Measurements from ENCODE around the gene CD7.

The CD7 gene

GRCh38 chr17:82314012-82314726 lies 3.2 kb downstream of the CD7 start:
- no peak for DNase-seq

DNA sequence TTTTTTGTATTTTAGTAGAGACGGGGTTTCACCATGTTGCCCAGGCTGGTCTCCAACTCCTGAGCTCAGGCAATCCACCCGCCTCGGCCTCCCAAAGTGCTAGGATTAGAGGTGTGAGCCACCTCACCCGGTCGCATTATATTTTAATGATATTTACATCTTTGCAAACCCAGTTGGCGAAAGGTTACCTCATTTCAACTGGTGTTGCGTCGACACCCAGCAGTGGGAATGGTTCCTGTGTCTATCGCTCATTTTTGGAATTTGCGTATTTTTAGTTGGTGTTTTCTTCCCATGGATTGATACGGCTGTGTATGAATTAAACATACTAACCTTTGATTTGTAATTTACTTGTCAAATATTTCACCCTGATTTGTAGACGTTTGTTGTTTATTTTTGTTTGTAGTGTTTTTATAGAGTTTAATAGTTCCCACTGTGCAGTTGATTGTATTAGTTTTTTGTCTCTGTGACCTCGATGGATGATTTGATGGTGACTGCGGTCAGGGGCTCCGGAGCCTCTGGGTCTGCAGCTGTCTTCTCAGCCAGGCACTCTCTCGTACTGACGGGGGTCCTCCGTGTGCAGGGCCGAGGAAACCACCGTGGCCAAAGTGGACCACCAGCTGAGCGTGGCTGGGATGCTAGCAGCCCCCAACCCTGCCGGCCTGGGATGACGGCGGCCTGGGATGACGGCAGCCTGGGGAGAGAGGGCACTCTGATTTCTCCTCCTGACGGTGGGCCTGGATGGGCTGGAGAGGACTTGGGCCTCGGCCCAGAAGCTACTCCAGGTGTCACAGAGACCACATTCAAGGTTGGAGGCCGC lies 4.0 kb downstream of the CD7 start:
- DNase-seq: no peak

- DNase-seq: no peak
These were observed 5.4 kb downstream of the CD7 start for GRCh38 chr17:82311971-82312370.

DNA sequence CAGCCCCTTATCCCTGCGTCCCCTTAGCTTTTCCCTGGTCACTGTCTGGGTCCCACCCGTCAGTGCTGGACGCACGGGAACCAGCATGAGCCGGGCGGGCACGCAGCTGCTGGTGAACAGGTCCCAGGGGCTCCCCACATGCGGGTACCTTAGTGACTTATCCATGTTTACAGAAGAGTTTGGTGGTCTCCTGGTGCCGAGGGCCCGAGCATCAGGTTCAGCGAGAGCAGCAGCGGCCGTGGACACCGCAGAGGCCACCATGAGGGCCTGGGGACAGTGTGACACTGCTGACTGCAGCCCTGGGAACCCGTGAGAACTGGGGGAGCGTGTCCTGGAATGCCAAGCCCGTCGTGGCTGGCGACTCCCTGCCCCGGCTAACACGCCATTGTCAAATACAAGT lies 6.5 kb downstream of the CD7 start:
- no peak for DNase-seq

GRCh38 chr17:82309656-82310570 lies 7.5 kb downstream of the CD7 start:
- DNase-seq: no peak

DNA sequence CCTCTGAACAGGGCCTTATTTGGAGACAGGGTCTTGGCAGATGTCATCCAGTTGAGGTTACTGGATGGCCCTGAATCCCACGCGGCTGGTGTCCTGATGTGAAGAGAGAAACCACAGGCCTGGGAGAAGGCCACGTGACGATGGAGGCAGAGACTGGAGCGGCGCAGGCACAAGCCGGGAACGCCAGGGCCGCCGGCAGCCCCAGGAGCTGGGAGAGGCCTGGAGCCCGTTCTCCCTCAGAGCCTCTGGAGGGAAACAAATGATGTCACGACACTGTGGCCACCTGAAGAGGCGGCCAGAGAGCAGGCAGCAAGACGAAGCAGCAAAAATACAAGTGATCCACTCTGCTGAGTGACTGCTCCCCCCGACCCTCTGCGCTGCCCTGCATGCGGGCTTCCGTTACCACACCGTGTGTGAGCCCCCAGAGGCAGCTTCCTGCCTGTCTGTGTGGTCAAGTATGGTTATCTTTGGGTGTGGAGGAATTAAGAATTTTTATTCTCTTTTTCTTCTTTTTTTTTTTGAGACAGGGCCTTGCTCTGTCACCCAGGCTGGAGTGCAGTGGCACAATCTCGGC lies 11.6 kb downstream of the CD7 start:
- DNase-seq: no peak

GRCh38 chr17:82304826-82305726 lies 12.3 kb downstream of the CD7 start:
- DNase-seq: no peak

- no peak for DNase-seq
These were observed 13.2 kb downstream of the CD7 start for GRCh38 chr17:82303944-82304808.

- no peak for DNase-seq
These were observed 14.1 kb downstream of the CD7 start for GRCh38 chr17:82302991-82303943.

DNA sequence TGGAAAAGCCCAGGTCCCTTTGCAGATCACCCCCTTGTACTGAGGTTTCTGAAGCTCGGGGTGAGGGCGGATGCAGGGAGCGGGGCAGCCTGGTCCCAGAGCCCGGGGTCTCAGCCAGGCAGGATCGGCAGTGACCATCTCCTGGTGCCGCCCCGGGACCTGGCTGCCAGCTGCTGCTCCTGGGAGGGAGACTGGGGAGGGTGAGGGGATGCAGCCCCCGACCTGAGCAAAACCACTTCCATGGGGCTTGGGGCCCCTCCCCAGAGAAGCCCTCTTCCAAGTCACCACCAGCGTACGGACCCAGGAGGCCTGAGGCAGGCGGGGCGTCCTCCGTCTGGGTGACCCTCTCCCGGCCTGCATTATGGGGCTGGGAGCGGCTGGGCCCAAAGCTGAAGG lies 14.8 kb downstream of the CD7 start:
- DNase-seq: no peak

- DNase-seq: no peak
These were observed 15.4 kb downstream of the CD7 start for GRCh38 chr17:82301916-82302567.

DNA sequence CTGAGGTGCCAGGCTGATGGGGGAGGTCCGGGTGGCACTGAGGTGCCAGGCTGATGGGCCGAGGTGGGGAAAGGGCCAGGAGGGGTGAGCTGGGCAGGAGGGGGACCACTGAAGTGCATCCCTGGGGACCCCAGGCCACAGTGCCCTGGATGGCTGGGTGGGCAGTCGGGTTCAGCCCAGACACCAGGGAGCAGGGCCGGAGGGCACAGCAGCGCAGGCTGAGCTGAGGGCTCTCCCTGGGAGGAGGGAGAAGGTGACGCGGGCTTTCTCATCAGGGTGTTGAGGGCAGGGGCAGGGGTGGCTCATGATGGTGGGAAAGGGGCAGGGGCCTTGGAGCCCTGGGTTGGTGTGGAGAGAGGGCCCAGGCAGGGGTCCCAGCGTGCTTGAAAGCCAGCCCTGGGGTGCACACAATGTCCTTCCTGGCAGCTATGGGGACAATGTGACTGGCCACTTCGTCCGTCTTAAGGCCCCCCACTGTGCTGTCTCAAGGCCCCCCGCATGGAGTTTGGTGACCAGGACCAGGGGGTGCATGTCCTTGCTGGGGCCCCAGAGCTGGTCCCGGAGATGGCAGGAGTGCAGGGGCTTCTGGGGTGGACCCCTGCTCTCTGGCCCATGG lies 16.0 kb downstream of the CD7 start:
- DNase-seq: no peak

- DNase-seq: peak; percentile 42
These were observed 16.6 kb downstream of the CD7 start for GRCh38 chr17:82300707-82301270.

GRCh38 chr17:82300228-82300627 lies 17.2 kb downstream of the CD7 start:
- DNase-seq: no peak

DNA sequence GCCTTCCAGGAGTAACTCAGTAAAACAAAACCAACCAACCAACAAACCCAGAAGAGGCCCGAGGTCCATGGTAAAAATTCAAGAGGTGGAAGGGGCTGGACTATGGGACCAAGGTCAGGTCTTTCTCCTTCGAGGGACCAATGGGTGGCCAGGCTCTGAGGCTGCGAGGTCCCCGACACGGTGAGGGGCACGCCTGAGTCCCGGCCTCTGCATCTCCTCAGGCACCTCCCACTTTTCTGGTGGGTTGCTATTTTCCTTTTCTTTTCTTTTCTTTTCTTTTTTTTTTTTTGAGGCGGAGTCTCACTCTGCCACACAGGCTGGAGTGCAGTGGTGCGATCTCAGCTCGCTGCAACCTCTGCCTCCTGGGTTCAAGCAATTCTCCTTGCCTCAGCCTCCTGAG lies 18.0 kb downstream of the CD7 start:
- DNase-seq: no peak

- DNase-seq: no peak
These were observed 18.6 kb downstream of the CD7 start for GRCh38 chr17:82298538-82299421.

Data from NCI-H146 (cell line).